BE2C (cell line): Measurements from ENCODE around the gene IRF4.
"Not testable (repeated sequence)": the region's sequence is repeated elsewhere in the genome, so short reads cannot be mapped to it uniquely, and the experiment has no call there.

Experiments used
- DNase-seq: peaks from one replicate; pipeline ENCODE4 v3.0.0-alpha.2; 2020
- H3K27me3 ChIP-seq: fragments of 250-450 bp; sonication (Bioruptor Pico); 2 replicates; pipeline ENCODE4 v1.5.1; 2020; ENCODE audit warnings: mild to moderate bottlenecking
- H3K36me3 ChIP-seq: fragments of 250-450 bp; sonication (Bioruptor Pico); 2 replicates; pipeline ENCODE4 v1.5.1; 2020; ENCODE audit warnings: mild to moderate bottlenecking
- H3K4me1 ChIP-seq: fragments of 250-450 bp; sonication (Bioruptor Pico); 2 replicates; pipeline ENCODE4 v1.5.1; 2020
- H3K4me3 ChIP-seq: 2 replicates; pipeline ENCODE4 v1.5.1; 2011; ENCODE audit warnings: low read depth, low read length
- H3K9me3 ChIP-seq: fragments of 250-450 bp; sonication (Bioruptor Pico); 2 replicates; pipeline ENCODE4 v1.5.1; 2020
- CTCF ChIP-seq: IDR thresholded peaks from 2 replicates; pipeline ENCODE4 v1.5.1; 2012; ENCODE audit warnings: mild to moderate bottlenecking, low read depth, low read length

IRF4 gene

GRCh38 chr6:367891-368630, 23.5 kb upstream of the IRF4 start:
- no peak for DNase-seq
- 0 out of 2 replicates have a peak, but pooled peaks cover 5% of the 10 kb centered on the region for H3K27me3 ChIP-seq
- TF ChIP-seq CTCF: no peak
- no peak overlapping the region for H3K4me3 ChIP-seq
- H3K4me1 ChIP-seq: no peaks in the 10 kb centered on the region
- no peaks in the 10 kb centered on the region for H3K36me3 ChIP-seq
- H3K9me3 ChIP-seq: 0 out of 2 replicates have a peak, but pooled peaks cover 4% of the 10 kb centered on the region

- no peaks in the 10 kb centered on the region for H3K4me1 ChIP-seq
- DNase-seq: no peak
- H3K36me3 ChIP-seq: no peaks in the 10 kb centered on the region
- no peak for TF ChIP-seq CTCF
- H3K9me3 ChIP-seq: 0 out of 2 replicates have a peak, but pooled peaks cover 4% of the 10 kb centered on the region
- no peak overlapping the region for H3K4me3 ChIP-seq
- H3K27me3 ChIP-seq: 0 out of 2 replicates have a peak, but pooled peaks cover 5% of the 10 kb centered on the region
Observed at GRCh38 chr6:369559-370431, 21.8 kb upstream of the IRF4 start.

GRCh38 chr6:370555-370954, 21.0 kb upstream of the IRF4 start:
- no peak for TF ChIP-seq CTCF
- DNase-seq: no peak
- 0 out of 2 replicates have a peak, but pooled peaks cover 5% of the 10 kb centered on the region for H3K27me3 ChIP-seq
- 0 out of 2 replicates have a peak, but pooled peaks cover 4% of the 10 kb centered on the region for H3K9me3 ChIP-seq
- no peak overlapping the region for H3K4me3 ChIP-seq
- no peaks in the 10 kb centered on the region for H3K36me3 ChIP-seq
- H3K4me1 ChIP-seq: no peaks in the 10 kb centered on the region

DNA sequence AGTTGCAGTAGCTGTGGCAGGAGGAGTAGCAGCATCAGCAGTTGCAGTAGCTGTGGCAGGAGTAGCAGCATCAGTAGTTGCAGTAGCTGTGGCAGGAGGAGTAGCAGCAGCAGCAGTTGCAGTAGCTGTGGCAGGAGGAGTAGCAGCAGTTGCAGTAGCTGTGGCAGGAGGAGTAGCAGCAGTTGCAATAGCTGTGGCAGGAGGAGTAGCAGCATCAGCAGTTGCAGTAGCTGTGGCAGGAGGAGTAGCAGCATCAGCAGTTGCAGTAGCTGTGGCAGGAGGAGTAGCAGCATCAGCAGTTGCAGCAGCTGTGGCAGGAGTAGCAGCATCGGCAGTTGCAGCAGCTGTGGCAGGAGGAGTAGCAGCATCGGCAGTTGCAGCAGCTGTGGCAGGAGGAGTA, 19.7 kb upstream of the IRF4 start:
- H3K27me3 ChIP-seq, DNase-seq, H3K36me3 ChIP-seq, H3K4me3 ChIP-seq, H3K9me3 ChIP-seq, H3K4me1 ChIP-seq: not testable (repeated sequence)

DNA sequence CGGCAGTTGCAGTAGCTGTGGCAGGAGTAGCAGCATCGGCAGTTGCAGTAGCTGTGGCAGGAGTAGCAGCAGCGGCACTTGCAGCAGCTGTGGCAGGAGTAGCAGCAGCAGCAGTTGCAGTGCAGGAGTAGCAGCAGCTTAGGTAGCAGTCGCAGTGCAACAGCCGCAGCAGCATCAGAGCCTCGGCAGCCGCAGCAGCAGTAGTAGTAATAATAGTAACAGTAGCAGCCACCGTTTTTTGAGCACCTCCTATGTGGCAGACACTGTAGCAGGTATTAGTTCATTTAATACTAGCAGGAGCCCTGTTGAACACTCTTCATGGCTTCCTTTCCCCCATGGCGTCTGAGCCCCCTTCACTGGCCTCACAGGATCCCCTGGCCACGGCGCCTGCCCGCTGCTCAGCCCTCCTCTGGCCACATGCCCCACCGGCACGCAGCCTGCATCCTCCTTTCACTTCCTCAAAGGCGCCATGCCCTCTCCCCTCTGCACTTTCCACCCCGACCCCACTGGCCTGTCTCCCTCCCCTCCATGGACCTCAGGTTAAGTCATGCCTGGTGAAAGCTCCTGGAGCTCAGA, 19.1 kb upstream of the IRF4 start:
- Histone ChIP-seq H3K4me3 (no peak overlapping the region), H3K9me3 (0 out of 2 replicates have a peak, but pooled peaks cover 4% of the 10 kb centered on the region), H3K27me3 (0 out of 2 replicates have a peak, but pooled peaks cover 5% of the 10 kb centered on the region), H3K36me3 (no peaks in the 10 kb centered on the region), H3K4me1 (no peaks in the 10 kb centered on the region)
- no peak for DNase-seq
- no peak for TF ChIP-seq CTCF

DNA sequence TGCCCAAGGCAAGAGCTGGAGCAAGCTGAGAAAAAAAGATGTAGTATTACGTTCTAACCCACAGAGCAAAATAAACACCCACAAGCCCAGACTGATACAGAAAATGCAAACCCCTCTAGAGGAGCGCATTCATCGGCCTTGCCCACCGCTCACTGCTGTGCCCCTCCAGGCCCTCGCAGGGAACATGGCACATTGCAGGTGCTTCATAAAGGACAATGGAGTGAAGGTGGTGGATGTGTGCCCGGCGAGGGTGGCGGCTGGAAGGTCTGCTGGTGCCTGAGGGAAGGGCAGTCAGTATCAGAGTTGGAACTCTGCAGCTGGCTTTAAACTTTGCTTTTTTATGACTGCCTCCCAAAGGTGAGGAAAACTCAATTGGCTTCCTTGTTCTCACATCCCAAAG, 18.5 kb upstream of the IRF4 start:
- H3K4me1 ChIP-seq: no peaks in the 10 kb centered on the region
- no peak for DNase-seq
- no peak for TF ChIP-seq CTCF
- no peak overlapping the region for H3K4me3 ChIP-seq
- 0 out of 2 replicates have a peak, but pooled peaks cover 4% of the 10 kb centered on the region for H3K9me3 ChIP-seq
- H3K36me3 ChIP-seq: no peaks in the 10 kb centered on the region
- H3K27me3 ChIP-seq: 0 out of 2 replicates have a peak, but pooled peaks cover 5% of the 10 kb centered on the region
